Mucosa of descending colon (tissue), 3 donors: ENCODE data around the gene KRT78. TPM values are rescaled to one million over a fixed set of nuclear protein-coding genes. Genes with fewer than 3 reads are reported as not detected.

Experiments
- ATAC-seq: fragments of 200-7000 bp; cut with Tn5 transposase; one replicate; pipeline ENCODE4 v1.9.1; 2020; ENCODE audit warnings: mild to moderate bottlenecking, moderate library complexity
- DNase-seq, 3 donors: peaks; one replicate each; pipeline ENCODE4 v3.0.0-alpha.2; 2020
- H3K36me3 ChIP-seq: fragments of 200-600 bp; one replicate; pipeline ENCODE4 v1.8.0; 2021; ENCODE audit warnings: low read depth, mild to moderate bottlenecking
- H3K4me1 ChIP-seq: fragments of 200-600 bp; one replicate; pipeline ENCODE4 v1.8.0; 2021; ENCODE audit warnings: low read depth, mild to moderate bottlenecking
- H3K4me3 ChIP-seq: fragments of 200-600 bp; one replicate; pipeline ENCODE4 v1.8.0; 2021; ENCODE audit warnings: mild to moderate bottlenecking
- H3K9me3 ChIP-seq: fragments of 200-600 bp; one replicate; pipeline ENCODE4 v1.8.0; 2021; ENCODE audit warnings: mild to moderate bottlenecking
- CTCF ChIP-seq: fragments of 200-600 bp; IDR thresholded peaks from one replicate; pipeline ENCODE4 v1.8.0; 2022; ENCODE audit warnings: antibody characterized with exemption, mild to moderate bottlenecking
- intact Hi-C, 2 donors: fragments of 100-400 bp; cut with DNase I in 1 of 2; cut with micrococcal nuclease in 1 of 2; formaldehyde crosslinking; loops; one replicate each; pipeline versions ENCODE4 v1.11.0 to v1.11.1; 2022; cut with DNase I, micrococcal nuclease
- total RNA-seq, 3 donors: library from RNA; stranded (reverse); fragmentation: NEBNext Ultra II Directional in 2 of 3; extraction: Animal tissue kit (Norgen Biotek cat#: 25700) in 2 of 3; gene quantifications; one replicate each; pipeline versions ENCODE4 v1.2.1 to v1.2.4, GENCODE V29; 2021 to 2023
- donor health status: DM: no; HTN: no; CAD: no; lungs with moderate emphysema.
- donor health status: DM: no; HTN: no; CAD: no.
- donor health status: DM: no; HTN: yes; CAD: no.

The KRT78 gene
- total RNA-seq, 3 donors from 2014 or later = not detected

- Histone ChIP-seq H3K4me3 (no peak overlapping the region), H3K4me1 (no peaks in the 10 kb centered on the region), H3K9me3 (no peaks in the 10 kb centered on the region), H3K36me3 (no peaks in the 10 kb centered on the region)
- no peak for ATAC-seq
- TF ChIP-seq CTCF = no peak
- intact Hi-C loops = no loop called here
- no peak for DNase-seq
These were observed 21.2 kb downstream of the KRT78 start for GRCh38 chr12:52827499-52828090.

DNA sequence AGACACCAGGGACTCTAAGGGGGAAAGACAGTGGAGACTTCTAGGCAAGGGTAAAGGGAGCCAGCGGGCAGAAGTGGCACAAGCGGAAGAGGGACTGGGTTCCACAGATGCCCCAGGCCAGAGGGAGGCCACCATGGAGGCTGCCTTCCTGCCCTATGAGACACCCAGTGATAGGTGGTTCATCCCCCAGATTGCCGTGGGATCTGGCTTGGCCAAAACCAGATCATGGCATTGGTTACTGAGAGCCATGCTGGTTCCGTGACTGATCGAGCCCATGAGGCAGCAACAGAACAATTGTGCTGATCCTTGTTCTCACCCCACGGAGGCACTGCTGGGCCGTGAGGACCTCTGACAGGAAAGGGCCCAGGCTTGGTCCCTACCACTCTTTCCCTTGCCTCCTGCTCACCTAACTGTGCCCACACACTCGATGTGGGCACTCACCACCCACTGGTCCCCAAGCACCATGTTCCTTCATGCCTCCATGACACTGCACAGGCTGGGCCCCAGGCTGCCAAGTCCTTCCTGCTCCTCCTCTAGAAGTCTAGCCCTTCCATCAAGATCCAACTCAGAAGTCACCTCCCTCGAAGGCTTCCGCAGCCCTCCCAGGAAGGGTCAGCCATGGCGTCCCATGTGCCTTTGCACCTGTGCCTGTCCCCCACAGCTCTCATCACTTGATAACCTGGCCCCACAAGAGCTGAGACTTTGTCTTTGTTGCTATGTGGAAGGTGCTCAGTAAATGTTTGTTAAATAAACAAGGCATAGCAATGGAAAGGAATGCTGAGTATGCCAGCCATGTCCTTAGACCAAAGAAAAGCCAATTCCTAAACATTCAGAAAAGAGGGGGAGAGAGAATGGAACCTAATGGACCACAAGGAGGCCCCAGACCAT is 21.9 kb downstream of the KRT78 start:
- H3K9me3 ChIP-seq = no peaks in the 10 kb centered on the region
- intact Hi-C loops = no loop called here
- ATAC-seq (no peak), DNase-seq (no peak)
- no peaks in the 10 kb centered on the region for H3K36me3 ChIP-seq
- H3K4me3 ChIP-seq = no peak overlapping the region
- no peak for TF ChIP-seq CTCF
- no peaks in the 10 kb centered on the region for H3K4me1 ChIP-seq

- TF ChIP-seq CTCF = no peak
- no peaks in the 10 kb centered on the region for H3K9me3 ChIP-seq
- no peak for ATAC-seq
- no peak overlapping the region for H3K4me3 ChIP-seq
- no peaks in the 10 kb centered on the region for H3K36me3 ChIP-seq
- intact Hi-C loops = no loop called here
- no peaks in the 10 kb centered on the region for H3K4me1 ChIP-seq
- no peak for DNase-seq
These were observed 22.8 kb downstream of the KRT78 start for GRCh38 chr12:52825961-52826360.

DNA sequence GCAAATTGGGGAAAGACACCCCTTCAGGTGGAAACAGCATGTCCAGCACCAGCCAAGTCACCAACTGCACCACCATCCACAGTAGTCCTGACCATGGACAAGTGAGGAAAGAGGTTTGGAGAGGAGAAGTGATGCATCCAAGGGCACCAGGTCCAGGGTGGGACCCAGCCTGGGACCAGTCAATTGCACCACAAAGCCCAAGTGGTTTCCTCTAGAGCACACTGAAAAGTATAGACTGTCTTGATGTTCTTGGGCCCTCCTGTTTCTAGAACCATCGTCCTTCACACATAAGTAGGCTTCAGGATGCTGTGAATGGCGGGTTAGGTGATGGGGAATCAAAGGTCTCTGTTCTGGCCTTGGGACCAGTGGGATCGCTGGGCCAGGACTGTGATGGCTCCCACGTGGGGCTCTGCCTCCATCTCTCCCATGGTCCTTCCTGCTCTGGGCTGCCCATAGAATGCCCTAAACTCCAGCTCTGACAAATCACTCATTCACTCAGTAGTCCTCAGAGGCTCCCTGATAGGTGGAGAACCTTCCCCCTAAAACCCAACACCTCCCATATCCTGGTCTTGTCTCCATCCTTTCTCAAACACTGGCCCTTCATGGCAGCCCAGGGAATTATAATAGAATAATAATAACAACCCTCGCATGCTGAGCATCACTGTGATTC is 23.9 kb downstream of the KRT78 start:
- no peak for TF ChIP-seq CTCF
- Histone ChIP-seq H3K9me3 (no peaks in the 10 kb centered on the region), H3K36me3 (no peaks in the 10 kb centered on the region), H3K4me3 (no peak overlapping the region), H3K4me1 (no peaks in the 10 kb centered on the region)
- intact Hi-C loops = no loop called here
- no peak for DNase-seq
- ATAC-seq = no peak

- TF ChIP-seq CTCF = no peak
- no peaks in the 10 kb centered on the region for H3K4me1 ChIP-seq
- ATAC-seq (no peak), DNase-seq (no peak)
- H3K9me3 ChIP-seq = no peaks in the 10 kb centered on the region
- no peak overlapping the region for H3K4me3 ChIP-seq
- no peaks in the 10 kb centered on the region for H3K36me3 ChIP-seq
- intact Hi-C loops = no loop called here
These were observed 24.9 kb downstream of the KRT78 start for GRCh38 chr12:52823761-52824450.
